K562 (cell line): ENCODE results near the gene SLC12A6. TPM values are rescaled to one million over a fixed set of nuclear protein-coding genes. Genes with fewer than 3 reads are reported as not detected.

Experiments
- CSDE1 ChIP-seq, 2 experiments: fragments of 450-650 bp; IDR thresholded peaks; 2 replicates each; pipeline ENCODE4 v1.6.1; 2016; ENCODE audit warnings: mild to moderate bottlenecking in 1 of 2
- NCOA2 ChIP-seq, 2 experiments: fragments of 450-650 bp; IDR thresholded peaks; 2 replicates each; pipeline ENCODE4 v1.6.1; 2018; ENCODE audit warnings: mild to moderate bottlenecking in 2 of 2, moderate library complexity in 1 of 2; ENCODE audit not compliant: partially characterized antibody in 2 of 2
- ZNF766 ChIP-seq: fragments of 200-800 bp; sonication (Bioruptor generic); conservative IDR thresholded peaks from 2 replicates; pipeline ENCODE4 v1.6.1; 2016; ENCODE audit warnings: missing genetic modification characterization, missing compliant biosample characterization
- polyA plus RNA-seq, 8 experiments: library from polyadenylated mRNA; depleted of rRNA in 4 of 8; stranded (reverse) in 5 of 8; unstranded in 3 of 8; fragments of >200 nt; fragmentation: Nextera tagmentation in 2 of 8; fragmentation: Illumina TruSeq in 1 of 8; extraction: Ambion mirVana in 2 of 8; extraction: Trizol in 1 of 8; gene quantifications; 2 replicates each; pipeline versions ENCODE4 v1.2.1 to v1.2.3, GENCODE V29; 2011 to 2014; ENCODE audit warnings: inconsistent platforms in 1 of 8, missing spikeins in 1 of 8
- total RNA-seq, 7 experiments: library from RNA; depleted of rRNA in 6 of 7; stranded (reverse); fragments of >200 nt in 6 of 7; fragmentation: Illumina TruSeq in 2 of 7; extraction: Trizol in 2 of 7; gene quantifications; 2 replicates each; pipeline versions ENCODE4 v1.2.1 to v1.2.3, GENCODE V29; 2011 to 2021; ENCODE audit warnings: low replicate concordance in 1 of 7
- TF ChIP-seq, protein P1 (sequence below): fragments of 450-650 bp; formaldehyde crosslinking; IDR thresholded peaks from 2 replicates; pipeline ENCODE4 v1.4.0; 2020; ENCODE audit warnings: mild to moderate bottlenecking, moderate library complexity
- TF ChIP-seq, protein P2 (sequence below): fragments of 450-650 bp; IDR thresholded peaks from 2 replicates; pipeline ENCODE4 v1.6.1; 2016; ENCODE audit warnings: mild to moderate bottlenecking
- TF ChIP-seq, protein P3 (sequence below): fragments of 250-450 bp; sonication (Bioruptor Pico); IDR thresholded peaks from 2 replicates; pipeline ENCODE4 v1.8.0; 2022; ENCODE audit warnings: inconsistent platforms, mild to moderate bottlenecking, moderate library complexity, borderline replicate concordance
- TF ChIP-seq, protein P4 (sequence below): sonication (generic); formaldehyde crosslinking; IDR thresholded peaks from 2 replicates; pipeline ENCODE4 v1.8.0; 2022; ENCODE audit warnings: missing genetic modification reagents, mild to moderate bottlenecking, borderline replicate concordance

The SLC12A6 gene
- total and polyA plus RNA-seq, 9 of the 15 experiments (the other 6 are each of a cell fraction or from before 2014, with no cell fraction given) = 1.4 to 16.4 (median 6.7) TPM

DNA sequence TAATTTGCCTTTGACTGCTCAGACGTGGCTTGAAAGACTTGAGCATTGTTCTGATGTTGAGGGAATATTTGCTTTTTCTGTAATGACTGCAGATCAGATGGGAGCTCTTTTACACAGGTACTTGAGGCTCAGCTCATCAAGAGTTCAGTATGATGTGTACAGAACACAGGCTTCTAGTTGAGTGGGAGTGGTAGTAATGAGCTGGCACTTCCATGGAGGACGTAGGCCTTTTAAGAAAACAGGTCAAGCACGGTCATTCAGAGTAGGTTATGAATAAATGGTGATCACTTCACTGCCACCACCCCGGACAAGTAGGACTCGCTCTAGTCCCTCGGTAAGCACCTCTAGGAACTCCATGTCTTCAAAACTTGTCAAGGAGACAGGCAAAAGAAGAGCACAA is 104.0 kb downstream of the SLC12A6 start (continued):
- TF ChIP-seq, protein P1, sequence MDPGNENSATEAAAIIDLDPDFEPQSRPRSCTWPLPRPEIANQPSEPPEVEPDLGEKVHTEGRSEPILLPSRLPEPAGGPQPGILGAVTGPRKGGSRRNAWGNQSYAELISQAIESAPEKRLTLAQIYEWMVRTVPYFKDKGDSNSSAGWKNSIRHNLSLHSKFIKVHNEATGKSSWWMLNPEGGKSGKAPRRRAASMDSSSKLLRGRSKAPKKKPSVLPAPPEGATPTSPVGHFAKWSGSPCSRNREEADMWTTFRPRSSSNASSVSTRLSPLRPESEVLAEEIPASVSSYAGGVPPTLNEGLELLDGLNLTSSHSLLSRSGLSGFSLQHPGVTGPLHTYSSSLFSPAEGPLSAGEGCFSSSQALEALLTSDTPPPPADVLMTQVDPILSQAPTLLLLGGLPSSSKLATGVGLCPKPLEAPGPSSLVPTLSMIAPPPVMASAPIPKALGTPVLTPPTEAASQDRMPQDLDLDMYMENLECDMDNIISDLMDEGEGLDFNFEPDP (CRISPR knock-in tag) = no peak
- TF ChIP-seq NCOA2 (IDR thresholded peaks at IDR 0.05; ENCODE audit: partially characterized antibody in 2 of 2) (no peak), CSDE1 (IDR thresholded peaks at IDR 0.05) (no peak), ZNF766 (CRISPR knock-in tag) (no peak)
- TF ChIP-seq, protein P2, sequence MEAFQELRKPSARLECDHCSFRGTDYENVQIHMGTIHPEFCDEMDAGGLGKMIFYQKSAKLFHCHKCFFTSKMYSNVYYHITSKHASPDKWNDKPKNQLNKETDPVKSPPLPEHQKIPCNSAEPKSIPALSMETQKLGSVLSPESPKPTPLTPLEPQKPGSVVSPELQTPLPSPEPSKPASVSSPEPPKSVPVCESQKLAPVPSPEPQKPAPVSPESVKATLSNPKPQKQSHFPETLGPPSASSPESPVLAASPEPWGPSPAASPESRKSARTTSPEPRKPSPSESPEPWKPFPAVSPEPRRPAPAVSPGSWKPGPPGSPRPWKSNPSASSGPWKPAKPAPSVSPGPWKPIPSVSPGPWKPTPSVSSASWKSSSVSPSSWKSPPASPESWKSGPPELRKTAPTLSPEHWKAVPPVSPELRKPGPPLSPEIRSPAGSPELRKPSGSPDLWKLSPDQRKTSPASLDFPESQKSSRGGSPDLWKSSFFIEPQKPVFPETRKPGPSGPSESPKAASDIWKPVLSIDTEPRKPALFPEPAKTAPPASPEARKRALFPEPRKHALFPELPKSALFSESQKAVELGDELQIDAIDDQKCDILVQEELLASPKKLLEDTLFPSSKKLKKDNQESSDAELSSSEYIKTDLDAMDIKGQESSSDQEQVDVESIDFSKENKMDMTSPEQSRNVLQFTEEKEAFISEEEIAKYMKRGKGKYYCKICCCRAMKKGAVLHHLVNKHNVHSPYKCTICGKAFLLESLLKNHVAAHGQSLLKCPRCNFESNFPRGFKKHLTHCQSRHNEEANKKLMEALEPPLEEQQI = no peak
- TF ChIP-seq, protein P3, sequence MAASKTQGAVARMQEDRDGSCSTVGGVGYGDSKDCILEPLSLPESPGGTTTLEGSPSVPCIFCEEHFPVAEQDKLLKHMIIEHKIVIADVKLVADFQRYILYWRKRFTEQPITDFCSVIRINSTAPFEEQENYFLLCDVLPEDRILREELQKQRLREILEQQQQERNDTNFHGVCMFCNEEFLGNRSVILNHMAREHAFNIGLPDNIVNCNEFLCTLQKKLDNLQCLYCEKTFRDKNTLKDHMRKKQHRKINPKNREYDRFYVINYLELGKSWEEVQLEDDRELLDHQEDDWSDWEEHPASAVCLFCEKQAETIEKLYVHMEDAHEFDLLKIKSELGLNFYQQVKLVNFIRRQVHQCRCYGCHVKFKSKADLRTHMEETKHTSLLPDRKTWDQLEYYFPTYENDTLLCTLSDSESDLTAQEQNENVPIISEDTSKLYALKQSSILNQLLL (CRISPR knock-in tag) = no peak
- TF ChIP-seq, protein P4, sequence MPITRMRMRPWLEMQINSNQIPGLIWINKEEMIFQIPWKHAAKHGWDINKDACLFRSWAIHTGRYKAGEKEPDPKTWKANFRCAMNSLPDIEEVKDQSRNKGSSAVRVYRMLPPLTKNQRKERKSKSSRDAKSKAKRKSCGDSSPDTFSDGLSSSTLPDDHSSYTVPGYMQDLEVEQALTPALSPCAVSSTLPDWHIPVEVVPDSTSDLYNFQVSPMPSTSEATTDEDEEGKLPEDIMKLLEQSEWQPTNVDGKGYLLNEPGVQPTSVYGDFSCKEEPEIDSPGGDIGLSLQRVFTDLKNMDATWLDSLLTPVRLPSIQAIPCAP (CRISPR knock-in tag) = no peak
